ENCODE measurements around the gene ENPP1. TPM values are rescaled to one million over a fixed set of nuclear protein-coding genes. Genes with fewer than 3 reads are reported as not detected.
A peak's percentile ranks its signal among the peaks of the same experiment; 100 is the strongest.

ENPP1 gene
- total RNA-seq (2014; rRNA removed; shearing (Covaris generic)): 13.3 and 14.3 TPM in 2 replicates
- 7.7 and 11.5 TPM in 2 replicates for polyA plus RNA-seq (2015; cell fraction: cytosol; rRNA removed)
- polyA plus RNA-seq (2015; cell fraction: nucleus; rRNA removed): 6.9 and 7.8 TPM in 2 replicates

DNA sequence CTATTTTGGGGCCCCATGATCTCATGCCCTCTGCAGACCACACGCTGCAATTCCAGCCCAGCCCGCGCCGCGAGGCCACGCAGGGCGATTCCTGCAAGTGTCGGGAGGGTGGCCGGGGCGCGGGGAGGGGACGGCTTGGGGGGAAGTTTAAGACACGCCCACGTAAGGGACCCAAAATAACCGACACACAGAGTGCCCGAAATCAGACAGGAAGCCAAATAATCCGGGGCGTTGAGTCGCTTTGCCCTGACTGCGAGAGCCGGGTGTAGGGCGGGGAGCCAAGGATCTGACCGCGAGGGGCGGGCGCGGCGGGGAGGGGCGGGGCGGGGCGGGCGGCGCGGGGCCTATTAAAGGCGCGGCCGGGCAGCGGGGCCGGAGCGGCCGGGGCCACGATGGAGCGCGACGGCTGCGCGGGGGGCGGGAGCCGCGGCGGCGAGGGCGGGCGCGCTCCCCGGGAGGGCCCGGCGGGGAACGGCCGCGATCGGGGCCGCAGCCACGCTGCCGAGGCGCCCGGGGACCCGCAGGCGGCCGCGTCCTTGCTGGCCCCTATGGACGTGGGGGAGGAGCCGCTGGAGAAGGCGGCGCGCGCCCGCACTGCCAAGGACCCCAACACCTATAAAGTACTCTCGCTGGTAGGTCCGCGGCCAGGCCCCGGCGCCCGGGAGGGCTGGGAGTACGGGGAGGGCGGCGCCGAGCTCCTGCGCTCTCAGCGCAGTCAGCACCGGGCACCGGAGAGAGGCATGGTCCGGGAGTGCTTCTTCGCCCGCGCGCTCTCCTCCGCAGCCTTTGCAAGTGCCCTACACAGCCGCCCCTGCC, at the start of gene ENPP1:
TSS of gene ENPP1 (plus strand) at position 377 of the 816 bp plus-strand sequence. CDS start at position 393, 16 bp downstream.
- DNase-seq (ENCODE audit: low read depth, low spot score): peak; percentile 68
- in situ Hi-C loops (cut with HindIII; ENCODE audit: low pct_unique_long_range_greater_than_20kb, low sequenced_read_pairs): no loop called here

DNA sequence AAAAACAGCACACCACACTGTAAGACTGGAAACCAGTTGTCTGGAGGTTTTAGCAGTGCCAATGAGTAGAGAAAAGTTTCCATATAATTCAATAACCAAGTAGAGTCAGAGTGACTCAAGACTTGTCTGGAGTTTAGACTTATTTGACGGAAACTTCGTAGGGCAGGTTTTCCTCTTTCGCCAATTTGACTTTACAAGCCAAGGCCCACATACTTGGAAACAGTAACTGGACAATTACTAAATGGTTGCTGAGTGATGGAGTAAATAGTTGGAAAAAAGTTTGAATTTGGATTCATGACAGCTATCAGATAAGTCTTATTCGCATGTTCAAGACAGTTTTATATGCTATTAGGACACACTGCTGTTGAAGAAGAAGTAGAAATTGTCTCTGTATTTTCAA, 48.9 kb upstream of the ENPP1 start:
- in situ Hi-C loops (cut with HindIII; ENCODE audit: low pct_unique_long_range_greater_than_20kb, low sequenced_read_pairs): no loop called here
- DNase-seq (ENCODE audit: low read depth, low spot score): no peak

DNA sequence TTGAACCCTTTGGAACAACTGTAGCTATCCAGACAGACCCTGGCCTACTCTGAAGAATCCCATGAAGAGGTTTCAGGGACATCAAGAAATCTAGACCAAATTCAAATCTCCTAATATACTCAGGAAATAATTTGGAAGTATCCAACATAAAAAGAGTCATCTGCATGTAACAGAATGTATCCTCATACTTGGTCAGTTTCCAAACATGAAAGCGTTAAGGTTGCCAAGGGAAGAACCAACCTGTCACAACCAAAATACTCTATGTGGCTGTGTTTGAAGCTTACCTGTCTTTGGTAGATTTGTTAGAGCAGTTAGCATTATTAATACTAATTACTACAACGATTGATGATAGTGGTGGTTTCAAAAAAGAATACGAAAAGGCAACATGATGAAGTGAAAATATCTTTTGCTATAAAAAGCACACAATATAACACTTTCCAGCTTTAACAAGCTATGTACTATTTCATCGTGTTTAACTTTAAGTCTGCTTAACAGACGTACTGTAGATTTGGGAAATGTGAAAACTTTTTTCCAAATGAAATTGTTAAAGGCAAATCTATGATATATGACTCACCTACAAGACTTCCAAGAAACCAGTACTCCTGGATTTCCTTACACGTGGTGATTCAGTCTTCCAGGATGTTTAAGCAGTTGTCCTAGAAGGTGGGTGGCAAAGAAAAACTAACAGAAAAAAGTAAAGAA, 46.6 kb upstream of the ENPP1 start:
- in situ Hi-C loops (cut with HindIII; ENCODE audit: low pct_unique_long_range_greater_than_20kb, low sequenced_read_pairs): no loop called here
- no peak for DNase-seq (ENCODE audit: low read depth, low spot score)

DNA sequence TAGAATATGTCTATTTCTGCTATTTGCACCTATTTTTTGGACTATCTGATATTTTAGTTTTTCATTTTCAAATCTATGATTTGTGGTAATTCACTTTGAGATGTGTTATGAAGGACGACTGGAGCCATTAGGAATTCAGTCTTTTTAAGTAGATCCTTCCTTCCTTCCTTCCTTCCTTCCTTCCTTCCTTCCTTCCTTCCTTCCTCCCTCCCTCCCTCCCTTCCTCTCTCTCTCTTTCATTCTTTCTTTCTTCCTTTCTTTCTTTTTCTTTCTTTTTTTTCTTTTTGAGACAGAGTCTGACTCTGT, 46.1 kb upstream of the ENPP1 start:
- in situ Hi-C loops (cut with HindIII; ENCODE audit: low pct_unique_long_range_greater_than_20kb, low sequenced_read_pairs): no loop called here
- DNase-seq (ENCODE audit: low read depth, low spot score): no peak

DNA sequence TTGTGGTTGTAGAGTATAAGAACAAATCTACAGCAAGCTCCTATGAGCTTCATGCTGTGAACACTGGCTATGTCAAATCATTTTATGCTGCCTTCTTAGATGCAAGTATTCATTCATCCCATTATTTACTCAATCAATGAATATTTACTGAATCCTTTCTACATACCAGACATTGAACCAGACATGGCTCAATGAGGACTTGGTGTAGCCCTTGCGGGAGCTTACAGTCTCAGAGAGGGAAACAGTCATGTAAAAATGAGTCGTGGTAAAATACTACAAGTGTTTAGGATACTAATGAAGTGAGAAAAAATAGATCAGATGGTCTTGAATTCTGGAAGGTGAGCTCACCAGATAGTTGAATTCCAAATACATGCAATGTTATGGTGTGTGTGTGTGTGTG, 44.8 kb upstream of the ENPP1 start:
- DNase-seq (ENCODE audit: low read depth, low spot score): no peak
- in situ Hi-C loops (cut with HindIII; ENCODE audit: low pct_unique_long_range_greater_than_20kb, low sequenced_read_pairs): no loop called here

DNA sequence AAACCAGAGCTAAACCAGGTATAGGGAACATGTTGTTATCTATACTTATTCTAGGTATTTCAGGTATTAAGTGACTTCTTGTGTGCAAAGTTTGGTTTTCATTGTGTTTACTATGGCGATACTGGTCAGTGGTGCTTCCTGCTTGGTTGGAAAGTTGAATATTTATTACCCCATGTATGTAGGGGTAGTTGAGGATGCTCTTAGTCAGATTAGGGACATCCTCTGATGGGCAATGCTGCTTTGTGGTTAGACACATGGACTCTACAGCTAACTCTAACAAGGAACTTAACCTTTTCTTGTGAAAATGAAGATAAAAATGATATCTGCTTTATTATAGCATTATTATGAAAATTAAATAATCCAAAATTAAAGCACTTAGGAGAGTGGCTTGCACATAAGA, 44.1 kb upstream of the ENPP1 start:
- in situ Hi-C loops (cut with HindIII; ENCODE audit: low pct_unique_long_range_greater_than_20kb, low sequenced_read_pairs): no loop called here
- no peak for DNase-seq (ENCODE audit: low read depth, low spot score)

DNA sequence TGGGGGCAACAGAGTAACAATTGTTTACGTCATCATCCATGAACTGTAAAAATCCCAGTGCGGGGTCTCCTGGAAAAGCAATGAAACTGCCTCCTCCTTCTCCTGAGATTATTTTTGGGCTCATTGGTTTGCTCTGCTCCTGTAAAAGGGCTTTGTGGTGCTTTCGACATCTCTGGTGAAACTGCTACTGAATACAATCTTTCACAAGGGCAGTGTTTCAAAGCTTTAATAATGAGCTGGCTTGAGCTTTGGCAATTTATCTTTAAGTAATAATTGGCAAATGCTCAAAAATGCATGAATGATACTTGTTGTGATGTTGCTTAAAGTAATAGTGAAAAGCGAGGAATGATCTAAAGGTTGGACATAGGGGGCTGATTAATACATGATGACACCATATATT, 43.5 kb upstream of the ENPP1 start:
- in situ Hi-C loops (cut with HindIII; ENCODE audit: low pct_unique_long_range_greater_than_20kb, low sequenced_read_pairs): no loop called here
- DNase-seq (ENCODE audit: low read depth, low spot score): peak; percentile 57

DNA sequence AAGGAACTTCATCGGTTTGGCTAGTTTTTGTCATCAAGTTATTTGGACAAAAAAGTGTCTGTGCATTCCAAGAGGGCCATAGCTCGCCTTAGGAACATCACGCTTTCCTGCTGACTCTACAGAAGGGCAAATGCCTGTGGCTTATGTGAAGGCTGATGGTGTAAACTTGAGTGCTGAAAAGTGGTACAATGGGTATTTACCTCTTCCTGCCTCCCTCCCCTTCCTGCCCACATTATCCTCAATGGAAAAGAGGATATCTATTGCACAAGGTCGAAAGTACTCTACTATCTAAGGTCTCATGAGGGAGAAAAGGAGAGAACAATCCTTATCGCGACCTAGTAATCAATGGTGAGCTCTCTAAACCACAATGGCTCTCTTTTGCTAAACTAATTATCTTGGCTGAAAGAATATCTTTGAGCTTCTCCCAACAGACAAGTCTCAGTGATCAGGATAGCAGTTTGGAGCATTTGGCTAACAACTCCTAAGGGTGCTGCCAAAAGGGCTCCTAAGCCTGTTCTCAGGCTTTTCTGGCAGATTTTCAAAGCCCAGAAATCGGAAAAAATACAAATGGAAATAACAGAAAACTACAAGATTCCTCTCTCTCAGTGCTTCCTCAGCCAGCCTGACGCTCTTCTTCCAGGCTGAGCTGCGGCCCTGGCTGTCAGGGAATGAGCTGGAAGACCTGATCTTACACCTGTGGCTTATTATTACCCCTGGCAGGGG, 42.6 kb upstream of the ENPP1 start:
- in situ Hi-C loops (cut with HindIII; ENCODE audit: low pct_unique_long_range_greater_than_20kb, low sequenced_read_pairs): no loop called here
- DNase-seq (ENCODE audit: low read depth, low spot score): peak; percentile 85

DNA sequence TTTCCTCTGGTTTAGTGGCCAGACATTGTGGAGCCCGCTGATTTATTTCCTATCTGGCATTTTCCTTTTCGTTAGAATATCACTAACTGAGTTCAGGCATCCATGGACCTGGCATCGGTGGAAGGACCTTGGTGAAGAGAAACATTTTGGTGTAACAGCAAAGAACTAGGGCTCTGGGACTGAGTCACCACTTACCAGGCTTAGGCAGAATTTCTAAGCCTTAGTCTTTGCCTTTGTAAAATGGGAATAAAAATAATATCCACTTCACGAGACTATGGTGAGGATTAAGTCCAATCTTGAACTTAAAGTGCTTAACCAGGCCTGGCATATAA, 42.0 kb upstream of the ENPP1 start:
- in situ Hi-C loops (cut with HindIII; ENCODE audit: low pct_unique_long_range_greater_than_20kb, low sequenced_read_pairs): no loop called here
- DNase-seq (ENCODE audit: low read depth, low spot score): no peak

DNA sequence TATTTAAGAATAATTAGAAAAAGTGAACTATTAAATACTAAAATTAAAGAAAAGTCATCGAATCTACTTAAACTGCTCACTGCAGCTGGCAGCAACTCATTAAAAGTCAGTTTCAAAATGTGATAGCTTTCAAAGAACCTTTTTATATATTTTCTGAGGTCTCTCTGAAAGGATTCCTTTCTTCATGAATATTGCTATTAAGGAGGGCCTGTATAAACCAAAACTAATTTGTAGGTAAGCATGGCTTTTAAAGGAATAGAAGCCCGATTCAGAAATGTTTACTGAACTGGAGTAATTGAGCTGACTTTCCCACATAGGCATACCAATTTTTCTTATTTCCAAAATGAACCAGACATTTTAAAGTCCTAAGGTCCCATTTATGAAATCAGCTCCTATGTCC, 41.2 kb upstream of the ENPP1 start:
- in situ Hi-C loops (cut with HindIII; ENCODE audit: low pct_unique_long_range_greater_than_20kb, low sequenced_read_pairs): no loop called here

DNA sequence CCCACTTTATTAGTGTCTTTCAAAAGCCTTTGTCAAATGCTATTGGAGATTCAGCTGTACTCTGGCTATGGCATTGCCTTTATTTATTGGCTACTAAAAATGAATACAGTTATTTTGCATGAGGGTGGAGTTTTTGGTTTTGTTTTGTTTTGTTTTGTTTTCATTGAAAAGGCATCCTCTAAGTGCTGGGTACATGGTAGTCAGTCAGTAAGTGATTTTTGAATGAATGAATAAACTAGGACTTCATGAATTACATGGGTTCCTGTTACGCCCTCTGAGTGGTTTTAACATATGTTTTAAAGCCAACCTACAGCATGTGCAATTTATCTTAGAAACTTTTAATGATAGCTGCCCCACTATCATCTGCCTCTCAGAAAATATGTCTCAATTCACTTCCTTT, 38.9 kb upstream of the ENPP1 start:
- in situ Hi-C loops (cut with HindIII; ENCODE audit: low pct_unique_long_range_greater_than_20kb, low sequenced_read_pairs): no loop called here
- DNase-seq (ENCODE audit: low read depth, low spot score): no peak

More for the DNA sequence above, 41.2 kb upstream of the ENPP1 start:
- DNase-seq (ENCODE audit: low read depth, low spot score): peak; percentile 65

DNA sequence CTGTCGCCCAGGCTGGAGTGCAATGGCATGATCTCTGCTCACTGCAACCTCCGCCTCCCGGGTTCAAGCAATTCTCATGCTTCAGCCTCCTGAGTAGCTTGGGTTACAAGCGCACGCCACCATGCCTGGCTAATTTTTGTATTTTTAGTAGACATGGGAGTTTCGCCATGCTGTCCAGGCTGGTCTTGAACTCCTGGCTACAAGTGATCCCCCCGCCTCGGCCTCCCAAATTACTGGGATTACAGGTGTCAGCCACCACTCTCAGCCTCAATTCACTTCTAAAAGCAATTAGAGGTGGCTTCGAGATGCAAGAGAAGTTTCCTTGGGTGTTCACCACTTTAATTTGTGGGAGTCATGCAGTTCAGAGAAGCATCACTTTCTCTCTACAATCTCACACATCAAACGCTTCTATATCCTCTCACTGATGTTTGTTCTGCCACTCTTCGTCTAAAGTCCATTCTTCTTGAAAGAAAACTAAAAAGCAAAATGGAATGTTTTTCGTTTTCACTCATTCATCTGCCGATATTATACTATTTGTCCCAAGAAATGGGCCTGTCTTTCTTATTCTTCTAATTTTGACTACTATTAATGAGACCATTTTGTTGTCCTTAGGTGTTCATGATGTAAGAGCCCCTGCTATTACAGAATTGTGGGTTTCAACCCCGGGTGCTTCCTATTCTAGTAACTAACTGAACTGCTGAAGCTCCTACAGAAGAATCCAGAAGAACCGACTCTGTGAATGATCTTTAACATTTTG, 38.3 kb upstream of the ENPP1 start:
- in situ Hi-C loops (cut with HindIII; ENCODE audit: low pct_unique_long_range_greater_than_20kb, low sequenced_read_pairs): no loop called here
- no peak for DNase-seq (ENCODE audit: low read depth, low spot score)

DNA sequence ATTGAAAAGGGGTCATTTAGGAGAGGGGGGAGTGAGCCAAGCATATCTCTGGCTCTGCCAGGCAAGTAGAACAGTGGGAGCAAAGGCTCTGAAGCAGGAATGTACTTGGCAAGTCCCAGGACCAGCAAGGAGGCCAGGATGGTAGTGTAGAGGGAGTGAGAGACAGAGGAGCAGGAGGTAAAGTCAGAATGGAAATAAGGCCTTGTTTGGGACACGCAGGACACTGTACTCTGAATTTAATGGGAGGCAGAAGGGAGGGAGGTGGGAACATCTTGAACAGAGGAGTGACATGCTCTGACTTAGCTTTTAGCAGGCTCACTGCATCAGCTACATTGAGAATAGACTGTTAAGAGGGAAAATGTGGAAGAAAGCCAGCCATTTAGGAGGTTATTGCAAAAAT, 37.0 kb upstream of the ENPP1 start:
- no peak for DNase-seq (ENCODE audit: low read depth, low spot score)
- in situ Hi-C loops (cut with HindIII; ENCODE audit: low pct_unique_long_range_greater_than_20kb, low sequenced_read_pairs): no loop called here

DNA sequence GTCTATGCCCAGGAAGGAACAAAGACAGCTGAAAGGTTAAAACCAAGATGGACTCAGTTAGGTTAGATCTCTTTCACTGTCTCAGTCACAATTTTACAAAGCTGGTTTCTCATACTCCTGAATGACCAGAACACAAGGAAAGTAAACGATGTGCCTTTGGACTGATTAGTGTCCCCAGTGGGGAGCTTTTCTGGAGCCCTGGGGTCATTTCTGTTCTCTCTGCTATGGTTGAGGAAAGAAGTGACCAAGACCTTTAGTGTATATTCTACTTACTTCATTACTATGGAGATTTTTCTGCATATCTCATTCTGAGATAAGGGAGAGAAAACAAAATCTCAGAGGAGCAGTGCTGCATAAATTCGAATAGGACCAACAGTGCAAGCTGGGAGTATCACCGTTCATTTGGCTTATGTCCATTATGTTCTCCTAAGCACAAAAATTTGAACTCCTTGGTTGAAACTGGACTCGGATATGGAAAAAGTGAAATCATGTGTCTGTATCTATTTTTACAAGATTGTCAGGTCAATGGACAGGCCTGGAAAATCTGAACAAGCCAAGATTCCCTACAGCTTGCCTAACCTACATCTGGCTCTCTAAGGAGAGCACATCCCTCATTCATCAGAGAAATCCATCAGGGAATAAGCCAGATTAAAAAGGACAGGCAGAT, 34.4 kb upstream of the ENPP1 start:
- in situ Hi-C loops (cut with HindIII; ENCODE audit: low pct_unique_long_range_greater_than_20kb, low sequenced_read_pairs): no loop called here
- DNase-seq (ENCODE audit: low read depth, low spot score): no peak

DNA sequence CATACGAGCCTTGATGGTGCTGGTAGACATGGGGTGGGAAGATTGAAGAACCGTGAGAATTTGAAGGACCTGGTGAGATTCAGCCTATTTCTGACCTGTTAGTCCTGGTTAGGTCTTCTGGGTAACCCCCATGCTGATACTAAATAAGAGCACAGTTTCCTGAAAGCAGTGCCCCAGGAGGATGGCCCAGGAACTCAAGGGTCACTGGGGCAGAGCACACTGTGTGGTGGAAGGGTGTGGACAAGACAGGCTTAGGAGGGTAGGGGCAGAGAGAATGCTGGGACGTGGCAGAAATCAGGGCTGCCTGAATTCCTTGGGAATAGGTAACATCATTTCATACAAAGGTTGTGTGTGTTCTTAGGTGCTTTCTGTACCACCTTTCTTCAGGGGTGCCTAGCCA, 31.9 kb upstream of the ENPP1 start:
- in situ Hi-C loops (cut with HindIII; ENCODE audit: low pct_unique_long_range_greater_than_20kb, low sequenced_read_pairs): no loop called here
- no peak for DNase-seq (ENCODE audit: low read depth, low spot score)

DNA sequence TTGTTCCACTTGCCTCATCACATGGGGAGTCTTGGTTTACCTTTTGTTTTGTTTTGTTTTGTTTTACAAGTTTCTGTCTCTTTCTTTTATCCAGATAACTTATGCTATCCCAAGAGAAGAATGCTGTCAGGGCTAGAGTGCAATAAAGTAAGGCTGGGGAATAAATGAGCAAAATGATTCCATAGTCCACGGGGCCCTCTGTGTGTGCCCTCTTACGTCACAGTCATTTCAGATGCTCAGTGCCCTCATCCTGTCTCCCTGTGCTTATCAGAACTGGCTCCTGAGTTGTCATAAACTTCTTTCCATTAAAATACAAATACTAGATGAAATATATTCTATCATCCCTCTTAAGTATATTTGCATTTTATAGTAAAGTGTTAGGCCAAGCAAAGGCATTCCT, 30.8 kb upstream of the ENPP1 start:
- in situ Hi-C loops (cut with HindIII; ENCODE audit: low pct_unique_long_range_greater_than_20kb, low sequenced_read_pairs): no loop called here
- DNase-seq (ENCODE audit: low read depth, low spot score): no peak

DNA sequence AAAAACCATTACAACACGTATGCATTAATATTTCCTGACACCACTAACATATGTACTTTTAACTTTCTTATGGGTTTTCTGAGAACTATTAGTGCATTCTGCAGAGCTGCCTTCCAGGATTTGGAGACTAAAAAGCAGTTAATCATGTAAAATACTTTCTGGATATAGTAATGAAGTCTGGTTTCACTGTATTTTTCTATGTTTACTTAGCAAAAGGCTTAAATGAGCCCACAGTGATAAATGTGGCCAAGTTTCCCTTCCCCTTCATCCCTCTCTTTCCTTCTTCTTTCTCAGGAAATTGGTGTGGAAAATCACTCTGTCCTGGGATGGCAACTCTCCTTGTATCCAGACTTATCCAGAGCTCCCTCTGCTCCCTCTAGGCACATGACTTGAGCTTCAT, 29.7 kb upstream of the ENPP1 start:
- in situ Hi-C loops (cut with HindIII; ENCODE audit: low pct_unique_long_range_greater_than_20kb, low sequenced_read_pairs): no loop called here
- DNase-seq (ENCODE audit: low read depth, low spot score): no peak

All from SK-MEL-5 (cell line).